Panc1 (cell line): ENCODE results near the gene DYNC1LI2.

Experiments
- POLR2AphosphoS5 ChIP-seq: IDR thresholded peaks from 2 replicates; pipeline ENCODE4 v1.6.1; 2012; ENCODE audit warnings: mild to moderate bottlenecking, low read depth, low read length, moderate library complexity
- SIN3A ChIP-seq: IDR thresholded peaks from 2 replicates; pipeline ENCODE4 v1.6.1; 2012; ENCODE audit warnings: low read depth, mild to moderate bottlenecking, low read length, moderate library complexity, borderline replicate concordance; ENCODE audit not compliant: insufficient read depth
- TCF7L2 ChIP-seq: IDR thresholded peaks from 2 replicates; pipeline ENCODE4 v1.6.1; 2011; ENCODE audit warnings: mild to moderate bottlenecking, low read depth, low read length, inconsistent platforms
- TF ChIP-seq, protein P1 (sequence below): fragments of 450-650 bp; IDR thresholded peaks from 2 replicates; pipeline ENCODE4 v1.5.1; 2017; ENCODE audit warnings: mild to moderate bottlenecking
- TF ChIP-seq, protein P2 (sequence below), 2 experiments: IDR thresholded peaks; 2 replicates each; pipeline ENCODE4 v1.6.1; 2011 to 2012; ENCODE audit warnings: low read depth in 2 of 2, control low read depth in 1 of 2, low read length in 1 of 2, mild to moderate bottlenecking in 1 of 2, moderate library complexity in 1 of 2; ENCODE audit not compliant: insufficient read depth in 1 of 2

DNA sequence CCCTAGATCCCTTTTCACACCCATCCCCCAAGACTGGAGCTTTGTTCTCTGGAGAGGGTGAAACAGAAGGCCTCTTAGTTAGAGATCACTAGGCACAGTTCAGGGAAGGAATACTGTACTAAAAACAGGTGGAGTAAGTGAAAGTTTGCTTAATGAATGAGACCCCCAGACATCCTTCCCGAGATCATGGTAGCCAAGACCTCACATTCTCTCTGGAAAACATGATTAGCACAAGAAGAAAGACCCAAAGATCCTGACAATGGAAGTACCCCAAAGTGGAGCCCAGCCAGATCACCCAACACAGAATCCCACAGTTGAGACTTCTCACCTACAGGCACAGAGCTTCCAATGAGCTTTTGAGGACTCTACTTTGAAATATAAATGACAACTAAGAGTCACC lies 51.5 kb downstream of the DYNC1LI2 start:
- TF ChIP-seq POLR2AphosphoS5 (no peak), TCF7L2 (no peak), SIN3A (no peak)
- TF ChIP-seq, protein P1, sequence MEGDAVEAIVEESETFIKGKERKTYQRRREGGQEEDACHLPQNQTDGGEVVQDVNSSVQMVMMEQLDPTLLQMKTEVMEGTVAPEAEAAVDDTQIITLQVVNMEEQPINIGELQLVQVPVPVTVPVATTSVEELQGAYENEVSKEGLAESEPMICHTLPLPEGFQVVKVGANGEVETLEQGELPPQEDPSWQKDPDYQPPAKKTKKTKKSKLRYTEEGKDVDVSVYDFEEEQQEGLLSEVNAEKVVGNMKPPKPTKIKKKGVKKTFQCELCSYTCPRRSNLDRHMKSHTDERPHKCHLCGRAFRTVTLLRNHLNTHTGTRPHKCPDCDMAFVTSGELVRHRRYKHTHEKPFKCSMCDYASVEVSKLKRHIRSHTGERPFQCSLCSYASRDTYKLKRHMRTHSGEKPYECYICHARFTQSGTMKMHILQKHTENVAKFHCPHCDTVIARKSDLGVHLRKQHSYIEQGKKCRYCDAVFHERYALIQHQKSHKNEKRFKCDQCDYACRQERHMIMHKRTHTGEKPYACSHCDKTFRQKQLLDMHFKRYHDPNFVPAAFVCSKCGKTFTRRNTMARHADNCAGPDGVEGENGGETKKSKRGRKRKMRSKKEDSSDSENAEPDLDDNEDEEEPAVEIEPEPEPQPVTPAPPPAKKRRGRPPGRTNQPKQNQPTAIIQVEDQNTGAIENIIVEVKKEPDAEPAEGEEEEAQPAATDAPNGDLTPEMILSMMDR = no peak
- TF ChIP-seq, protein P2, sequence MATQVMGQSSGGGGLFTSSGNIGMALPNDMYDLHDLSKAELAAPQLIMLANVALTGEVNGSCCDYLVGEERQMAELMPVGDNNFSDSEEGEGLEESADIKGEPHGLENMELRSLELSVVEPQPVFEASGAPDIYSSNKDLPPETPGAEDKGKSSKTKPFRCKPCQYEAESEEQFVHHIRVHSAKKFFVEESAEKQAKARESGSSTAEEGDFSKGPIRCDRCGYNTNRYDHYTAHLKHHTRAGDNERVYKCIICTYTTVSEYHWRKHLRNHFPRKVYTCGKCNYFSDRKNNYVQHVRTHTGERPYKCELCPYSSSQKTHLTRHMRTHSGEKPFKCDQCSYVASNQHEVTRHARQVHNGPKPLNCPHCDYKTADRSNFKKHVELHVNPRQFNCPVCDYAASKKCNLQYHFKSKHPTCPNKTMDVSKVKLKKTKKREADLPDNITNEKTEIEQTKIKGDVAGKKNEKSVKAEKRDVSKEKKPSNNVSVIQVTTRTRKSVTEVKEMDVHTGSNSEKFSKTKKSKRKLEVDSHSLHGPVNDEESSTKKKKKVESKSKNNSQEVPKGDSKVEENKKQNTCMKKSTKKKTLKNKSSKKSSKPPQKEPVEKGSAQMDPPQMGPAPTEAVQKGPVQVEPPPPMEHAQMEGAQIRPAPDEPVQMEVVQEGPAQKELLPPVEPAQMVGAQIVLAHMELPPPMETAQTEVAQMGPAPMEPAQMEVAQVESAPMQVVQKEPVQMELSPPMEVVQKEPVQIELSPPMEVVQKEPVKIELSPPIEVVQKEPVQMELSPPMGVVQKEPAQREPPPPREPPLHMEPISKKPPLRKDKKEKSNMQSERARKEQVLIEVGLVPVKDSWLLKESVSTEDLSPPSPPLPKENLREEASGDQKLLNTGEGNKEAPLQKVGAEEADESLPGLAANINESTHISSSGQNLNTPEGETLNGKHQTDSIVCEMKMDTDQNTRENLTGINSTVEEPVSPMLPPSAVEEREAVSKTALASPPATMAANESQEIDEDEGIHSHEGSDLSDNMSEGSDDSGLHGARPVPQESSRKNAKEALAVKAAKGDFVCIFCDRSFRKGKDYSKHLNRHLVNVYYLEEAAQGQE (IDR thresholded peaks at IDR 0.05; ENCODE audit: insufficient read depth in 1 of 2, low read depth in 2 of 2, low read length in 1 of 2) = no peak
